T-helper 17 cell (primary cell): ENCODE data around the gene DNAH11. TPM values are rescaled to one million over a fixed set of nuclear protein-coding genes. Genes with fewer than 3 reads are reported as not detected.

Source experiments
- ATAC-seq: fragments of 150-1000 bp; cut with Tn5 transposase; 2 replicates; pipeline ENCODE4 v1.10.0; 2021; ENCODE audit warnings: mild to moderate bottlenecking, moderate library complexity
- DNase-seq, 3 donors: peaks; one replicate each; pipeline versions ENCODE4 v3.0.0 to v3.0.0-alpha.2; 2020 to 2021
- H3K9me3 ChIP-seq: one replicate; pipeline ENCODE4 v1.7.0; 2013; ENCODE audit warnings: low read length, mild to moderate bottlenecking; ENCODE audit not compliant: control insufficient read depth, poor library complexity, severe bottlenecking
- H3K27ac Mint-ChIP-seq: one replicate; pipeline ENCODE4 v1.8.0; 2022; ENCODE audit warnings: mild to moderate bottlenecking, moderate library complexity, mixed read lengths
- H3K27me3 Mint-ChIP-seq: one replicate; pipeline ENCODE4 v1.8.0; 2022; ENCODE audit warnings: mixed read lengths
- H3K36me3 Mint-ChIP-seq: one replicate; pipeline ENCODE4 v1.8.0; 2022; ENCODE audit warnings: low read depth, mixed read lengths
- H3K4me1 Mint-ChIP-seq: one replicate; pipeline ENCODE4 v1.8.0; 2022; ENCODE audit warnings: mild to moderate bottlenecking, mixed read lengths
- H3K4me3 Mint-ChIP-seq: one replicate; pipeline ENCODE4 v1.8.0; 2022; ENCODE audit warnings: mild to moderate bottlenecking, moderate library complexity, mixed read lengths
- total RNA-seq, 4 donors: library from RNA in 2 of 4; stranded (reverse) in 2 of 4; gene quantifications; one replicate each; pipeline ENCODE4 v1.2.3 and lab custom pipeline; 2022 to 2026

The DNAH11 gene
- total RNA-seq, 2 donors from 2014 or later = 0.05 to 0.97 TPM

DNA sequence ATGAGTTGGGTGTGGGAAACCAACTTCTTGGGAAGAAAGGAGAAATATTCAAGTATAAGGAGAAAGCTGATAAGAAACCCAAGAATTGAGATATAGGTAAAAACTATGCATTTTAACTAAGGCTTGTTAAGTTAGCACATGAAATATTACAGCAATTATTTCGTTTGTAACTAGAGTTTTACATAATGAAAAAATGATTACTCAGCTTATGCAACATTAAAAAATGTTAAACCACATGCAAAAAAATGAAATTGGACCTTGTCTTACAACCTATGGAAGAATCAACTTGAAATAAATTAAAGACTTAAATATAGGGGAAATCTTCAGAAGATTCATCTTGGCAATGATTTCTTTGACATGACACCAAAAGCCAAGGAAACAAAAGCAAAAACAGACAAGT is 219.6 kb downstream of the DNAH11 start:
- no peaks in the 10 kb centered on the region for H3K9me3 ChIP-seq
- Mint-ChIP-seq H3K4me1 (peaks cover 6% of the 10 kb centered on the region), H3K27me3 (peaks cover 31% of the 10 kb centered on the region), H3K27ac (no peak overlapping the region), H3K36me3 (no peaks in the 10 kb centered on the region), H3K4me3 (no peak overlapping the region)
- no peak for DNase-seq
- ATAC-seq = no peak

DNA sequence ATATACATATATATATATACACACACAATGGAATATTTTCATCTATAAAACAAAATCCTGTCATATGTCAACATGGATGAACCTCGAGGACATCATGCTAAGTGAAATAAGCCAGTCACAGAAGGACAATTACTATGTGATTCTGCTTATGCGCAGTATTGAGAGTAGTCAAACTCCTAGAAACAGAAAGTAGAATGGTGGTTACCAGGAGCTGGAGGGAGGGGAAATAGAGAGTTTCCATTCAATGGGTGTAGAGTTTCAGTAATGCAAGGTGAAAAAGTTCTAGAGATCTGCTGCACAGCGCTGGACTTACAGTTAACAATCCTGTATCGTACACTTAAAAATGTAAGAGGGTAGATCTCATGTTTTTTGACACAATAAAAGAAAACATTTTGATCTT is 221.0 kb downstream of the DNAH11 start:
- Mint-ChIP-seq H3K36me3 (no peaks in the 10 kb centered on the region), H3K27me3 (peaks cover 27% of the 10 kb centered on the region), H3K4me1 (peaks cover 6% of the 10 kb centered on the region), H3K4me3 (no peak overlapping the region), H3K27ac (no peak overlapping the region)
- H3K9me3 ChIP-seq = no peaks in the 10 kb centered on the region
- no peak for ATAC-seq
- no peak for DNase-seq

GRCh38 chr7:21766218-21766617 is 223.4 kb downstream of the DNAH11 start:
- ATAC-seq = no peak

DNA sequence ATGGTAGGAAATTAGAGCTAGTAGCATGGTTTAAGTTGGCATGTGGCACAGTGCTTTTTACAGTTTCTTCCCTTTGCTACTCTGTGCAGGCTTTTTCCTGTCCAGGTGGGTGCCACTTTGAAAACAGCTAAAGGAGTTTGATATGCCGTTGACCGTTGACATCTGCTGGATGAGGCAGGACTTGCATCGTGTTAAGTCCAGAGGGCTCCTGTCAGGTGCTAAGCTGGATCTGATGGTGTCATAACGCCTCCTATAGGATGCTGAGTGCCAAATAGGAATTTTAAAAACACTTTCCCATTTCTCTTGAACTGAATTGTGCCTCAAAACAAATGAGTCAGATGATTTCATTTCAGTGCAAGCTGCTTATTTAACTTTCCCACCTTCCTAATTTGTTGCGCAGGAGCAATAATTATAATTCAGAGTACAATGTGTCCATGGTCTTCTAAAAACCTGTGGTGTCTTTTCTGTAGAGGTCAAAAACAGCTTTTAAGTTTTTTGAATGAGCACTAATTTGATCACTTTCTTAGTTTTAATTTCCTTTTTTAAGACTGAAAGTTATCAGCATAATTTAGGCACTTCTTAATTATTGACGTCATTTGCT is 224.6 kb downstream of the DNAH11 start:
- H3K4me3 Mint-ChIP-seq = no peak overlapping the region
- H3K9me3 ChIP-seq = no peaks in the 10 kb centered on the region
- H3K27me3 Mint-ChIP-seq = peaks cover 30% of the 10 kb centered on the region
- no peak for DNase-seq
- no peaks in the 10 kb centered on the region for H3K36me3 Mint-ChIP-seq
- H3K4me1 Mint-ChIP-seq = peaks cover 6% of the 10 kb centered on the region
- peak; percentile 50 for ATAC-seq
- no peak overlapping the region for H3K27ac Mint-ChIP-seq

More at GRCh38 chr7:21766218-21766617, 223.4 kb downstream of the DNAH11 start:
- H3K27ac Mint-ChIP-seq = no peak overlapping the region
- no peaks in the 10 kb centered on the region for H3K36me3 Mint-ChIP-seq
- DNase-seq = no peak
- no peaks in the 10 kb centered on the region for H3K9me3 ChIP-seq
- no peak overlapping the region for H3K4me3 Mint-ChIP-seq
- peaks cover 26% of the 10 kb centered on the region for H3K27me3 Mint-ChIP-seq
- peaks cover 3% of the 10 kb centered on the region for H3K4me1 Mint-ChIP-seq

GRCh38 chr7:21768279-21768678 is 225.4 kb downstream of the DNAH11 start:
- Mint-ChIP-seq H3K4me3 (no peak overlapping the region), H3K27ac (no peak overlapping the region), H3K36me3 (no peaks in the 10 kb centered on the region), H3K4me1 (peaks cover 6% of the 10 kb centered on the region), H3K27me3 (peaks cover 36% of the 10 kb centered on the region)
- no peak for ATAC-seq
- no peak for DNase-seq
- H3K9me3 ChIP-seq = no peaks in the 10 kb centered on the region

DNA sequence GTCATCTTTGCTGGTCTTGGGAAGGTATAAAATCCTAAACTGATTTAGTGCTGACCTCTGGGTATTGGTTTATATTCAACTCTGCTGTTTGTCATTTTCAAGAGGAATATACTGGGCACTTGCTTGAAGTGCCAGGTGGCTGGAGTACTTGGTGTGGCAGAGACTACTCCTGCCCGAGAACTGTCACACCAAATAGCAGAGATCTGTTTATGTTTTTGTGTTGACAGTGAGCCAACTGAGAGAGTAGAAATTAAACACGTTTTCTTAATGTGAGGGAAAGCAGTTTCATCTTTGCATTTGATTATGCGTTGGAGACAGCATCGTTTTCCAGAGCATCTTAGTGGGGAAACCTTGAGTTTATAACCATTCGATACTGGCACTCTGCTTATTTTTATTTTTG is 228.4 kb downstream of the DNAH11 start:
- H3K4me3 Mint-ChIP-seq = no peak overlapping the region
- H3K27me3 Mint-ChIP-seq = peaks cover 57% of the 10 kb centered on the region
- no peaks in the 10 kb centered on the region for H3K36me3 Mint-ChIP-seq
- no peaks in the 10 kb centered on the region for H3K9me3 ChIP-seq
- H3K27ac Mint-ChIP-seq = no peak overlapping the region
- peaks cover 3% of the 10 kb centered on the region for H3K4me1 Mint-ChIP-seq
- DNase-seq = no peak
- no peak for ATAC-seq

DNA sequence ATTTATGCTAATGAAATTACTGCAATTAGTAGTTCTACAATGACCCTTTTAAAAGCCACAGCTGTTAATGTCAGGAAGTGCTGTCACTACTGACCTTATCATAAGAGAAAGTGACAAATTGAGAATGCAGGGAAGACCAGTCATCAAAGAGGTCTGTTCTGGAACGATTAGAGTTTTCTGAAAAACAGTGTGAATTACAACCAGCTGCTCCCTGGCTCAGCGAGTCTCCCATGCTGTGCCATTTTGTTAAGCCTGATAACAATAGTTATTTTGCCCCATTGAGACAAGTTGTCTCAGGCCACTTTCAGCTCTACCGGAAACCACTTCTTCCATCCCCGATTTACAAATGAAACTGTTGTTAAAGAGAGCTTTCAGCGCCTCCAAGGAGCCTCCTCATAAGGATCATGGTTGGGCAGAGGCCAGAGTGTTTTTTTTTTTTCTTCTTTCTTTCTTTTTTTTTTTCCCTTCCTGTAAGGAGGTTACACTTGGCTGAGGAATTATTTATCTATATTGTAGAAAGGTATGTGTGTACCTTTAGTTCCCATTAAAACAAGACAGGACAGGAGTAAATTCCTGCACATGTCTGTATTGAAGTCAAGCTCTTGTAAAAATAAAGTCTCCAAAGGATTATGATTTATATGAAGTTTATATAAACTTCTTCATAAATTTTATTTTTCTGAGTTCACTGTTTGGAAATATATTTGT is 229.2 kb downstream of the DNAH11 start:
- ATAC-seq (no peak), DNase-seq (no peak)
- no peaks in the 10 kb centered on the region for H3K36me3 Mint-ChIP-seq
- H3K4me3 Mint-ChIP-seq = no peak overlapping the region
- peaks cover 62% of the 10 kb centered on the region for H3K27me3 Mint-ChIP-seq
- H3K4me1 Mint-ChIP-seq = peaks cover 3% of the 10 kb centered on the region
- H3K27ac Mint-ChIP-seq = no peak overlapping the region
- no peaks in the 10 kb centered on the region for H3K9me3 ChIP-seq

- peaks cover 3% of the 10 kb centered on the region for H3K4me1 Mint-ChIP-seq
- ATAC-seq (no peak), DNase-seq (no peak)
- H3K9me3 ChIP-seq = no peaks in the 10 kb centered on the region
- no peak overlapping the region for H3K27ac Mint-ChIP-seq
- H3K4me3 Mint-ChIP-seq = no peak overlapping the region
- H3K27me3 Mint-ChIP-seq = peaks cover 61% of the 10 kb centered on the region
- no peaks in the 10 kb centered on the region for H3K36me3 Mint-ChIP-seq
Measured at GRCh38 chr7:21773326-21773725, 230.5 kb downstream of the DNAH11 start.

DNA sequence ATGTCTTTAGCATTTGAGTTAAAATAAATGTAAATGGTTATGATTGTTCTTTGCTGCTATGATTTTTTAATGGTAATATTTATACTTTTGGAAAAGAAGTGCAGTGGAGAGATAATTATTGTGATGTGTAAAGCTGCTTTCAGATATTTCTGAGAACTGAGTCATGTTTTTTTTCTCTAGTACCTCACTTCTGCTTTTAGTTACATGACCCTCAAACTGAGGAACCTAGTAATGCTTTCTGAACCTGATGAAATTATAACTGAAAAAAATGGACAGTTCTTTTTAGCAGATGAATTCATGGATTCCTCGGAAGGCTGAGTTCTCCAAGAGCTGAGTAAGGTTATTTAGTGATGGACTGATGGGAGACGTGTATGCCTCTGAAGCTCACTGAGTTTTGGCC is 235.1 kb downstream of the DNAH11 start:
- DNase-seq (no peak), ATAC-seq (no peak)
- H3K4me1 Mint-ChIP-seq = no peaks in the 10 kb centered on the region
- H3K36me3 Mint-ChIP-seq = no peaks in the 10 kb centered on the region
- H3K4me3 Mint-ChIP-seq = no peak overlapping the region
- peaks cover 45% of the 10 kb centered on the region for H3K27me3 Mint-ChIP-seq
- no peaks in the 10 kb centered on the region for H3K9me3 ChIP-seq
- no peak overlapping the region for H3K27ac Mint-ChIP-seq

GRCh38 chr7:21778953-21779352 is 236.1 kb downstream of the DNAH11 start:
- H3K4me1 Mint-ChIP-seq = no peaks in the 10 kb centered on the region
- peaks cover 35% of the 10 kb centered on the region for H3K27me3 Mint-ChIP-seq
- ATAC-seq = no peak
- no peak overlapping the region for H3K27ac Mint-ChIP-seq
- H3K4me3 Mint-ChIP-seq = no peak overlapping the region
- H3K36me3 Mint-ChIP-seq = no peaks in the 10 kb centered on the region
- H3K9me3 ChIP-seq = no peaks in the 10 kb centered on the region
- DNase-seq = no peak

DNA sequence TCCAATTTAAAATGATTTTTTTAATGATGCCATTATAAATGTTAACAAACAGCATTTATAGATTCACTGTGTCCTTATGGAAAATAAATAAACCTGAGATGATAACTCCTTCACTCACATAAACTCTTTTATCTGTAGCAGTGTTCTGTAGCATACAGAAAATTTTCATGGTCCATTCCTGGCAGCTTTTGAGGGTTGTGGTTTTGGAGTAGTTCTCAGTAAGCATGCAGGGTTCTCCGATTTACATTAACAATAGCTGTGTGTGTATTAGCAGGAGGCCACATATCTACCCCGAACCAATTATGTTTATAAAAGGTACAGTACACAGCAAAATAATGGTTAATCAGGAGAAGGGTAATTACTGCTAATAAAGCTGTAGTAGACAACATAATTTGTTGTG is 240.2 kb downstream of the DNAH11 start:
- Mint-ChIP-seq H3K27ac (no peak overlapping the region), H3K4me3 (no peak overlapping the region), H3K4me1 (no peaks in the 10 kb centered on the region), H3K27me3 (peaks cover 20% of the 10 kb centered on the region), H3K36me3 (no peaks in the 10 kb centered on the region)
- DNase-seq (no peak), ATAC-seq (no peak)
- H3K9me3 ChIP-seq = no peaks in the 10 kb centered on the region

GRCh38 chr7:21784989-21785388 is 242.2 kb downstream of the DNAH11 start:
- Mint-ChIP-seq H3K4me1 (no peaks in the 10 kb centered on the region), H3K27ac (no peak overlapping the region), H3K36me3 (no peaks in the 10 kb centered on the region), H3K4me3 (no peak overlapping the region), H3K27me3 (peaks cover 19% of the 10 kb centered on the region)
- no peaks in the 10 kb centered on the region for H3K9me3 ChIP-seq
- no peak for ATAC-seq
- DNase-seq = no peak

DNA sequence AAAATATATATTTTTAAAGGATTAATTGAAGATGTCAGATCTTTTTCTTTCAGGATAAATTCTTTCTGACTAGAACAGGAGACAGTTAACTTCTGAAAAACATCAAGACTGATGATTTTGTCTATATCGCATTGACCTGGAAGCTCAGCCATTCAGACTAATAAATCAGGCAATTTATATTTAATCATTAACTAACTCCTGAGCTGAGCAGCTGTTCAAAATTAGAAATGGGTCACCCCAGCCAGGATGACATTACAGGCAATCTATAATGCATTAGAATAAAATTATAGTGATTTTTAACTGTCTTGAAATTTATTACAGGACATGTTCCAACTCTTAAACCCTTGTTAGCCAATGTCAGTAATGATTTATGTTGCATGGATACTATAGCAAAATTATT is 263.0 kb downstream of the DNAH11 start:
- no peaks in the 10 kb centered on the region for H3K4me1 Mint-ChIP-seq
- DNase-seq (no peak), ATAC-seq (no peak)
- H3K9me3 ChIP-seq = no peaks in the 10 kb centered on the region
- no peaks in the 10 kb centered on the region for H3K36me3 Mint-ChIP-seq
- H3K27me3 Mint-ChIP-seq = peaks cover 13% of the 10 kb centered on the region
- H3K27ac Mint-ChIP-seq = no peak overlapping the region
- H3K4me3 Mint-ChIP-seq = no peak overlapping the region

- ATAC-seq (no peak), DNase-seq (no peak)
- Mint-ChIP-seq H3K27ac (no peak overlapping the region), H3K27me3 (peaks cover 8% of the 10 kb centered on the region), H3K36me3 (no peaks in the 10 kb centered on the region), H3K4me3 (no peak overlapping the region), H3K4me1 (no peaks in the 10 kb centered on the region)
- H3K9me3 ChIP-seq = no peaks in the 10 kb centered on the region
Measured at GRCh38 chr7:21806388-21806787, 263.5 kb downstream of the DNAH11 start.
